Muscle layer of colon (tissue), 2 donors: Measurements from ENCODE around the gene RANBP17.

Experiments
- H3K27ac ChIP-seq: one replicate; pipeline ENCODE4 v1.7.0; 2013; ENCODE audit warnings: low read depth, mild to moderate bottlenecking, low read length, moderate library complexity
- H3K27me3 ChIP-seq, 2 donors: one replicate each; pipeline ENCODE4 v1.7.0; 2013; ENCODE audit warnings: low read length in 2 of 2, mild to moderate bottlenecking in 2 of 2; ENCODE audit not compliant: insufficient read depth in 2 of 2, control insufficient read depth in 1 of 2
- H3K36me3 ChIP-seq: one replicate; pipeline ENCODE4 v1.7.0; 2013; ENCODE audit warnings: mild to moderate bottlenecking, low read length; ENCODE audit not compliant: insufficient read depth
- H3K4me1 ChIP-seq: one replicate; pipeline ENCODE4 v1.7.0; 2013; ENCODE audit warnings: mild to moderate bottlenecking, low read length; ENCODE audit not compliant: insufficient read depth
- H3K4me3 ChIP-seq, 2 donors: one replicate each; pipeline ENCODE4 v1.7.0; 2013; ENCODE audit warnings: low read length in 2 of 2, low read depth in 1 of 2, mild to moderate bottlenecking in 1 of 2, moderate library complexity in 1 of 2
- H3K9ac ChIP-seq: one replicate; pipeline ENCODE4 v1.7.0; 2013; ENCODE audit warnings: low read length
- H3K9me3 ChIP-seq: one replicate; pipeline ENCODE4 v1.7.0; 2013; ENCODE audit warnings: mild to moderate bottlenecking, low read length
- donor health status: abdominal sarcoma.
- donor health status: Adenocarcinoma of cecum.

Gene RANBP17

DNA sequence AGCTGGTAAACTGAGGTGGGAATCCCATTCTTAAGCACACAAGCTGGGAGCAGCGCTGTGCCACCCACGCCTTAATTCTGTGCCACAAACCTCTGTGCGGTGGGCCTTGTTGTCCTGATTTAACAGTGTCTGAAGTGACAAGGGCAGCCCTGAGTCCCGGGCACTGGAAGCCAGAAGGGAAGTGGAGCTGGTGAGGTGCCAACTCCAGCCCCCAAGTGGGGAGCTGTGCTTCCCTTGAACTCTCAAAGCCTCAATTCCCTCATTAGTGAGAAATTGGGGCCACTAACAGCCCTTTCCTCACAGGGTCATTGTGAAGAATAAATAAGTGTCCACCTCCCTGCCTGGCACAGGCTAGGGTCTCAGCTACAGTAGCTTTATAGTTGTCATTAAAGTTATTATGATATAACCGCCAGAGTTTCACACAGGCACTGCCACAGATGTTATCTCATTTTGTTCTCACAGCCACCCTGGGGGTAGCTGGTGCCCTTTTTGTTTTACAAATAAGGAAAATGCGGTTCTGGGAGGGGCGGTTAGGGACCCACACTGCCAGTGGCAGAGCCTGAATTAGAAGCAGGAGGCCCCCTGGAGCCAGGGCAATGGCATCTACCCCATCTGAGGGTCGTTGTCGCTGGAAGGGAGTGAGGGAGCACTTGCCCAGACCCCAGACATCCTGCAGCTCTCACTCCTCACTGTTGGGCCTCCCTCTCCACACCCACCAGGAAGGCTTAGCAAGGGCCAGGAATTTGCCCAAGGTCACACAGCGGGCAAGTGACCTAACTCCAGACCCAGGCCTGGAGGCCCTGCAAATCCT, 445.2 kb downstream of the RANBP17 start:
- Histone ChIP-seq H3K27me3 (peaks cover 41 to 76% of the 10 kb centered on the region in 2 donors), H3K36me3 (no peaks in the 10 kb centered on the region), H3K9me3 (no peaks in the 10 kb centered on the region), H3K27ac (no peak overlapping the region), H3K4me3 (no peak overlapping the region), H3K9ac (no peak overlapping the region), H3K4me1 (no peaks in the 10 kb centered on the region)

DNA sequence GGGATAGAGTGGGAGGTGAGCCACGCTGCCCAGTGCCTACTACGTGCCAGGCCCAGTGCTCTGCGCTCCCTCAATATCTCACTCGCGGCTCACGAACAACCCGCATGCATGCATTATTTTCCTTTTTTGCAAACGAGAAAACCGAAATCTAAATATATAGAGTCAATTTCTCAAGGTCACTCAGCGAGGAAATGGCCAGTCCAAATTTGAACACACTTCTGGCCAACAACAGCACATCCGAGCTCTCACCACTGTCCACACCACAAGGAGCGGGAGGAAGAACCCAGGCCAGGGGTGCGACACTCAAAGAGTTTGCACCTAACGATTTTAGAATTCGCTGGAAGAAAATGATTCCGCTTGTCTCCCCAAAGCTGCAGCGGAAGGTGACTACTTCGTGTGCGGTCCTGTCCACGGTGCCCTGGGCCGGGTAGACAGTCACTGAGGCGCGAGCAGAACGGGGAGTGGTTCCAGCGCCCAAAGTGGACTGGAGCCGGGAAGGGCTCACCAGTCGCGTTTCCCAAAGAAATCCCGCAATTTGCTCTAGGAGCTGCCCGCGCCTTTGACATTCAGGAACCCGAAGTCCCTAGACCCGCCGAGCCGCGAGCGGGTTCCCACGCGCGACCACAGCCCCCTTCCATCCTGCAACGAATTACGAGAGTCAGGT, 446.1 kb downstream of the RANBP17 start:
- H3K9ac ChIP-seq, result no peak overlapping the region
- no peaks in the 10 kb centered on the region for H3K36me3 ChIP-seq
- H3K4me1 ChIP-seq, result peaks cover 2% of the 10 kb centered on the region
- no peak overlapping the region for H3K4me3 ChIP-seq
- no peaks in the 10 kb centered on the region for H3K9me3 ChIP-seq
- H3K27me3 ChIP-seq, result peaks cover 50 to 86% of the 10 kb centered on the region in 2 donors
- H3K27ac ChIP-seq, result no peak overlapping the region

DNA sequence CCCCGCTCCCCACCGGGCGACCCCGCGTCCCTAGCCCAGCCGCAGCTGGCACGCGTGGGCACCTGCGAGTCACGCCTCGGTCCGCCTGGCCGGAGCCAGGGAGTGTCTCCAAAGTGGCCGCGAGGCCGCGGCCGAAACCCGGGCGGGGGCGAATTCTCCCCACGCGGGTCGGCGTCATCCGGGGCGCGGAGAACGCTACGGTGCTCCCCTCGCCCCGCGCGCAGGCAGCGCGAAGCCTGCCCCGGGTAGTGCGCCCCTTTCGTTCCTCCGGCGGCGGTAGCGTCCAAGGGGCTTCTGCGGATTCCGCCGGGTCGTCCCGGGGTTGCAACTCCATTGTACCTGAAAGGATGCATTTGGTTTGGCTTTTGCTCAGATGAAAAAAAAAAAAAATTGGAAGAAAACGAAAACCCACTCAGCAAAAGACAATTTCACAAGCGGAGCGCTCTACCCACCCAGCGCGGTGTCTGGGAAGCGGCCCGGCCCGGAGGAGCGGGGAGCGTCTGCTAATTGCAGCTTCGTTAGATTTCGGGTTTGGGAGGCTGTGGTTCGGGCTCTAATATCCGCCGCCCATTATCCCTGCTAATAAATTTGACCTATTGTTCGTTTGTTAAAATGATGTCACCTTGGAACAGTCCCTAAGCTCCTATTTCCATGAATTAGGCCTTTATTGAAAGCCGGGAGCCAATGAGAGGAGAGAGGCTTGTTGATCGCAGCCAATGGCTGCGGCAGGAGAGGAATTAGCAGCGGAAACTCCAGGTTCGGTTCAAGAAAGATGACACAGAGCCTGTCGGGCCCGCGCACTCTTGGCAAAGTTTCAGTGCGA, 446.8 kb downstream of the RANBP17 start, which contains the start of gene TLX3:
Gene TLX3, plus strand, starts transcription at position 796 of the 823 bp plus-strand sequence. CDS start 118 bp downstream, outside the sequence.
- Histone ChIP-seq H3K27ac (no peak within 1 kb of the TSS), H3K27me3 (peaks cover 57 to 93% of the 10 kb centered on the region in 2 donors), H3K36me3 (no peaks in the 10 kb centered on the region), H3K4me1 (peaks cover 5% of the 10 kb centered on the region), H3K9ac (no peak within 1 kb of the TSS), H3K4me3 (no peak within 1 kb of the TSS), H3K9me3 (no peaks in the 10 kb centered on the region)

DNA sequence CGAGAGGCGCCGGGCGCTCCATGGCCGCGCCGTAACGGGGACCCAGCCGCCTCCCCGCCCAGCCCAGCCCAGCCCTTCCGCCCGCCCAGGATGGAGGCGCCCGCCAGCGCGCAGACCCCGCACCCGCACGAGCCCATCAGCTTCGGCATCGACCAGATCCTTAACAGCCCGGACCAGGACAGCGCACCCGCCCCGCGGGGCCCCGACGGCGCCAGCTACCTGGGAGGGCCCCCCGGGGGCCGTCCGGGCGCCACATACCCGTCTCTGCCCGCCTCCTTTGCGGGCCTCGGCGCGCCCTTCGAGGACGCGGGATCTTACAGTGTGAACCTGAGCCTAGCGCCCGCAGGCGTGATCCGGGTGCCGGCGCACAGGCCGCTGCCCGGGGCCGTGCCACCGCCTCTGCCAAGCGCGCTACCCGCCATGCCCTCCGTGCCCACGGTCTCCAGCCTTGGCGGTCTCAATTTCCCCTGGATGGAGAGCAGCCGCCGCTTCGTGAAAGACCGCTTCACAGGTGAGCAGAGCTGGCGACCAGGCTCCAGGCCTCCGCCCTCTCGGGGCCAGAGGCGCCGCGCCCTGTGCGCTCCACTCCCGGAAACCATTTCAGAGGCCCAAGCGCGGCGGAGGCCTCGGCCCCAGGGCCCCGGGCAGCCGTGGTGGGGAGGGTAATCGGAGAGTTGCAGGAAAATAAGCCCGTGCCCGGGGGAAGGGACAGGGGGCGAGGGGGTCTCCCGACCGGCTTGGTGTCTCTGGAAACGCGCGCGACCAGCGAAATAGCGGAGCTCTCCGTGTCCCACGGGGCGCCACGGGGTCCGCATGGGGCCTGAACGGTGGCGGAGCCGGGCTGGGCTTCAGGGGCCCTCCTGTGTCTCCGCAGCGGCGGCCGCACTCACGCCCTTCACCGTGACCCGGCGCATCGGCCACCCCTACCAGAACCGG, 447.7 kb downstream of the RANBP17 start:
- Histone ChIP-seq H3K4me3 (no peak overlapping the region), H3K27me3 (peaks cover 57 to 95% of the 10 kb centered on the region in 2 donors), H3K9ac (no peak overlapping the region), H3K9me3 (no peaks in the 10 kb centered on the region), H3K4me1 (peaks cover 5% of the 10 kb centered on the region), H3K36me3 (no peaks in the 10 kb centered on the region), H3K27ac (no peak overlapping the region)

DNA sequence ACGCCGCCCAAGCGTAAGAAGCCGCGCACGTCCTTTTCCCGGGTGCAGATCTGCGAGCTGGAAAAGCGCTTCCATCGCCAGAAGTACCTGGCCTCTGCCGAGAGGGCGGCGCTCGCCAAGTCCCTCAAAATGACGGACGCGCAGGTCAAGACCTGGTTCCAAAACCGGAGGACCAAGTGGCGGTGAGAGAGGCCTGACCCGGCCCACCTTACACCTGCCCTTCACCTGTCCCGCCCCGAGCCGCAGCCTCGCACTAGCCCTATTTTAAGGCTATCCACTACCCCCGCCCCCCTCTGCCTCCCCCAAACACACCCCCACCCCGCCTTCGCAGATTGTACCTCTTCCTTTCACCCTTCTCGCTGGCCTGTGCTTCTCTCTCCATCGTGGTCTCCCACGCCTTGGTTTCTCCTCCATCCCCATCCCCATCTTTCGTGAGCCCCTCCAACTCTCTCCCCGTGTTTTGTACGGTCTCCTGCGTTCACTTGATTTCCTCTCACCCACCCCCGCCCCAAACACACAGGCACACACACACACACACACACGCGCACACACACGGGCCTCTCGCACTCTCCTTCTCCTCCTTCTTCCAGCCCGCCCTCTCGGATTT, 448.5 kb downstream of the RANBP17 start:
- Histone ChIP-seq H3K9me3 (no peaks in the 10 kb centered on the region), H3K27ac (no peak overlapping the region), H3K36me3 (no peaks in the 10 kb centered on the region), H3K9ac (no peak overlapping the region), H3K4me1 (peaks cover 11% of the 10 kb centered on the region), H3K4me3 (no peak overlapping the region), H3K27me3 (peaks cover 54 to 98% of the 10 kb centered on the region in 2 donors)

DNA sequence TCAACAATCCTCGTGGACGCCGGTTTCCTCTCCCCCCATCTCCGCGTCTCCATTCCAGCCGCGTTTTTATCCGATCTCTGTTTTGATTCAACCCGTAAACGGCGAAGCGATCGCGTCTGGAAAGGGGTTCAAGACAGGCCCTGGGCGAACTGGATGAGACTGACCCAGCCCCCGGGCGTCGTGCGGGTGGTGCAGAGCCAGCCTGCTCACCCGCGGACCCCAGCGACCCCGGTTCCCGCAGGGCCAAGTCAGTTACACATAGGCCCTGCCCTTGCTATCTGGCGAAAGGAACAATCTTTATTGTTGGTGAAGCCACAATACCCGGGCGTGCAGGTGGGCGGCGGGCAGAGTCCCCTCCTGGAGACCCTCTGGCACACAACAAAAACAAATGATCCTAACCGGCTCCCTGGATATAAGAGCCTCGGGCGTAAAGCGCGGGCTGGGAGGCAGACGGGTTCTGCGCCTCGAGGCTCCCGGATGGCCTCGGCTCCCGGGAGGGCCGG, 449.1 kb downstream of the RANBP17 start:
- H3K4me1 ChIP-seq, result peaks cover 17% of the 10 kb centered on the region
- no peak overlapping the region for H3K27ac ChIP-seq
- no peaks in the 10 kb centered on the region for H3K36me3 ChIP-seq
- no peak overlapping the region for H3K4me3 ChIP-seq
- no peaks in the 10 kb centered on the region for H3K9me3 ChIP-seq
- H3K27me3 ChIP-seq, result peaks cover 54 to 99% of the 10 kb centered on the region in 2 donors
- H3K9ac ChIP-seq, result no peak overlapping the region

DNA sequence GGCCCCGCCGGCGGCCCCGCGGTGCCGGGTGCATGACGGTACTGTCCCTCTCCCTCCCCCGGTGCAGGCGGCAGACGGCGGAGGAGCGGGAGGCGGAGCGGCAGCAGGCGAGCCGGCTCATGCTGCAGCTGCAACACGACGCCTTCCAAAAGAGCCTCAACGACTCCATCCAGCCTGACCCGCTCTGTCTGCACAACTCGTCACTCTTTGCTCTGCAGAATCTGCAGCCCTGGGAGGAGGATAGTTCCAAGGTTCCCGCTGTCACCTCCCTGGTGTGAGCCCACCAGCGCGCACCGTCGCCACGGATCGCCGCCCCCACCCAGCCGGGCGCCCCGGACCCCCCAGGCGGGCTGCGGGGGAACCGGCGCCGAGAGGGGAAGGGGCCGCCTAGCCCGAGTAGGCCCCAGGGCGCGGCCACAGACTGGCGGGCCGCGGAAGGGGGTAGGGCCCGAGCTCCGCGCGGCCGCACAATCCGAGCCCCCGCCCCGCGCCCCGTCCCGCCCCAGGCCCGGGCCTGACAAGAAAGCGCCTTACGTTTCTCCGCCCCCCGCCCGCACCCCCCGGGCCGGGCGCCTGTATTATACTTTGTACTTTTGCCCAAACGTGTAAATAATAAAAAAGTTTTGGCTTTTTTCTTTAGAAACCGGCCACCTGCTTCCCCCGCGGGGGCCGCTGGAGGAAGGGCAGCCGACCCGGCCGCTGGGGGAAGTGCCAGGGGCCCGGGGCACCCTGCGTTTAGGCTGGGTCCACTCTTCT, 449.7 kb downstream of the RANBP17 start:
- Histone ChIP-seq H3K9me3 (no peaks in the 10 kb centered on the region), H3K9ac (no peak overlapping the region), H3K36me3 (no peaks in the 10 kb centered on the region), H3K27ac (no peak overlapping the region), H3K27me3 (peaks cover 56 to 100% of the 10 kb centered on the region in 2 donors), H3K4me3 (no peak overlapping the region), H3K4me1 (peaks cover 23% of the 10 kb centered on the region)

DNA sequence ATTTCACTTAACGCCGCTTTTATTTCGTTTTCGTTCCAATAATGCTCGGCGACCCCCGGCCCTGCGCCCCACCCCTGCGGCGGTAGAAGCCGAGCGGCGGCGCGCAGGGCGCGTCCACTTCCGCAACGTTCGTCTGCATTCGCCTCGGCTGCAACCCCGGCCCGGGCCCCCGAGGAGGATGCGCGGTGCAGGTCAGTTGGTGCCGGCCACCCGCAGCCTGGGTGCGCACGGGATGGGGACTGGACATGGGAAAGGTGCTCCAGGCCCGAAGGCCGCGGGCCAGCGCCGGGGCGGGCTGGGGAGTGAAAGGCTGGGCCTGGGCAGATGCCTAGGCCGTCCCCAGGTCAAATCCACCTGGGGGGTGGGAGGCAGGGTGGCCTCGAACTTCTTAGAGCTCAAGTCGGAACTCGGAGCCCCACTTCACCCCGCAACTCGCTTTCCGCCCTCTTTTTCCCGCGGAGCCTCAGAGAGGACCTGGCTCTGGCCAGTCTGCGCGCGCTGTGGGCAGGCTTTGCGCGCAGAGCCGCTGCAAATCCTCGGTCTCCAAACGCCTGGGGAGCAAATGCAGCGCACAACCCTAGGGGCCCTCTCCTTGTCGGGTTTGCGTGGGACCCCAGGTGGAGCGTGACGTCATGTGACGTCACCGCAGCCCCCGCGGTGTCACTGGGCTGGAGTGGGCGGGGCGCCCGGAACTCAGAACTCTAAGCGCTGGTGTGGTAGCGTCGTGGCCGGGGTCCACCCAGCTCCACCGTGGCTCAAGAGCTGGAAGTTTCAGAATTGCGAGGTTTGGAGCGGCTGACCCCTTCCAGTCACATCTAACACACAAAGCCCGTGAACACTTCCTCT, 450.5 kb downstream of the RANBP17 start:
- Histone ChIP-seq H3K4me3 (no peak overlapping the region), H3K27ac (no peak overlapping the region), H3K4me1 (peaks cover 31% of the 10 kb centered on the region), H3K9ac (no peak overlapping the region), H3K27me3 (peaks cover 56 to 100% of the 10 kb centered on the region in 2 donors), H3K36me3 (no peaks in the 10 kb centered on the region), H3K9me3 (no peaks in the 10 kb centered on the region)

DNA sequence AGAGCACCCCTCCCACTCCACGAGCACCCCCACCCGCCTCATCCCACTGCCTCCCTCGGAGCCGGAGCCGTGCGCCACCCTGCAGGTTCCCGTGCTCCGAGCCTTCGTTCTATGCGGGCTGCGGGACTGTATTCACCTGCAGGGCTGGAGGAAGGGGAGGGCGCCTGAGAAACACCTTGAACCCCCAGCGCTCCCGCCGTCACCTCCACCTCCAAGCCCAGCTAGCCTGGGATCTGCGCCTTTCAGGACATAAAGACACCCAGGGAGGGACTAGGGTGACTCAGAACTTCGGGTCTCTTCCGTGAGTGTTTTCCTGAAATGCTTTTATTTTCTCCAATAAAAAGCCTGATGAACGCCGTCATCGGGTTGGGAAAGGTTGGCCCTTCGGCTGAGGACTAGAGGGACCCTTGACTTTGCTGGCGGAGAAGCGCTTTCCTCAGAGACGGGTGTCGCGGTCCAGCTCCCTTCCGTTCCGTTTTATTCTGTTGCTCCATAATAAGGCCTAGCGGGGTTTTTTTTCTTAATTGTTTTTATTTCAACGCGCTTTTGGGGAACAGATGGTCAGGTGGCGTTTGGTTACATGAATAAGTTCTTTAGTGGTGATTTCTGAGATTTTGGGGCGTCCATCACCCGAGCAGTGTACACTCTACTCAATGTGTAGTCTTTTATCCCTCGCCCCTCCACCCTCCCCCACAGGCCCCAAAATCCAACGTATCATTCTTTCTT, 451.8 kb downstream of the RANBP17 start:
- H3K9me3 ChIP-seq, result no peaks in the 10 kb centered on the region
- H3K4me1 ChIP-seq, result peaks cover 31% of the 10 kb centered on the region
- no peaks in the 10 kb centered on the region for H3K36me3 ChIP-seq
- no peak overlapping the region for H3K4me3 ChIP-seq
- H3K27me3 ChIP-seq, result peaks cover 49 to 100% of the 10 kb centered on the region in 2 donors
- H3K9ac ChIP-seq, result no peak overlapping the region
- H3K27ac ChIP-seq, result no peak overlapping the region
